GM19099 (cell line): ENCODE measurements around the gene HOOK1.

ENCODE experiments used
- POLR2A ChIP-seq: IDR thresholded peaks from 3 replicates; pipeline ENCODE4 v1.6.1; 2011; ENCODE audit warnings: low read depth; ENCODE audit not compliant: insufficient read length; ENCODE audit errors: extremely low read depth

The HOOK1 gene

GRCh38 chr1:59903141-59903754, 88.5 kb downstream of the HOOK1 start:
- TF ChIP-seq POLR2A = no peak

DNA sequence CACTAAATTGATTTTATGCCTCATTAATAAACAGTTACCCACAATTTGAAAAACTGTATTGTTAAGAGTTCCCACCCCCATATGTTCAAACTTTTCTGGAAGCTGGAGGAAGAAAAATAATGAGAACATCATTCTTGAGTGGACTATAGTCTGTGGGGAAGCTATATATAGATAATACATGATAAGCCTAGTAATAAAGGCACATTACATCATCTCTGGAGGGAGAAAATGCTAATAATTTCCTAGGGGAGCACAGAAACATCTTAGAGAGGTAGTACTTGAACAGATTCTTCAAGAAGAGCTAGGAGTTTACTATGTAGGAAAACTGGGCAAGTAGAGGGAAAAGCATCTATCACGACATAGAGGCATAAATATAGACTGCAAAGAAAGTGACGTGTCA, 92.2 kb downstream of the HOOK1 start:
- no peak for TF ChIP-seq POLR2A

- no peak for TF ChIP-seq POLR2A
Measured at GRCh38 chr1:59908084-59908483, 93.3 kb downstream of the HOOK1 start.

DNA sequence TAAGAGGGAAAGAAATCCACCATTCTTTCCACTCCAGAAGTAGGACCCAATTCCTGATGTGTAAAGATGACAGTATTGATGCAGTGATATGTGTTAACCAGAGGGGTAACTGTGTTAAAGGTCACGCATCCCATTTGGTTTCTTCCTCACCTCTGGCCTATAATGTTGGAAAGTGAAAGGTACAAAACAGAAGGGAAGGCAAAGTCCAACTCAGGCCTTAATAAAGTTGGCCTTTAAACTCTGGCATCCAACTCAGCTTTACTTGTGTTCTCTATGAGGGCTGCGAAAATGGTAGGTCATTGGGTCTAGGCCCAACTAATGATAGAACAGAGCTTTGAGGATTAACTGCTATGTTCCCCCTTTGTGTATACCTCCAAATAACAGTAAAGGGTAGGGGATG, 93.9 kb downstream of the HOOK1 start:
- no peak for TF ChIP-seq POLR2A

GRCh38 chr1:59915516-59915915, 100.8 kb downstream of the HOOK1 start:
- TF ChIP-seq POLR2A = no peak

GRCh38 chr1:59917026-59917784, 102.5 kb downstream of the HOOK1 start:
- no peak for TF ChIP-seq POLR2A

DNA sequence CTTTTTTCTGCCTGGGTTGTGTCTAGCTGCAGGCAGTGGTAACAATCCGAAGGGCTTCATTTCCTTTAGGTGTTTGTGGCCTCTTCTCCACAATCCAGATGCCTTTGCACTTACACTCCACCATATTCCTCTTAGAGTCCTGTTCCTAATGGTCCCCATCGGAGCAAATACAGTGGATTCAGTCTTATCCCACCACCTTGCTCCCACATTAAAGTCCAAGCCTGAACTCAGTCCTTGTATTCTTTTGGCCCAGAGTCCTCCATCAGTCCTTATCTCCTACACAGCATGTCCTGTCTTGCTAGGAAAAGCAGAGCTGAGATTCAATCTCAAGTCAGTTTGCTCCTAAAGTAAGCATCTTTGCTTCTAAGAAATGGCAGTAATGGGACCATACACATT, 103.0 kb downstream of the HOOK1 start:
- TF ChIP-seq POLR2A = no peak

GRCh38 chr1:59919746-59920145, 105.0 kb downstream of the HOOK1 start:
- no peak for TF ChIP-seq POLR2A

GRCh38 chr1:59924653-59925052, 109.9 kb downstream of the HOOK1 start:
- no peak for TF ChIP-seq POLR2A
